ENCODE measurements around the gene RAB44. TPM values are rescaled to one million over a fixed set of nuclear protein-coding genes. Genes with fewer than 3 reads are reported as not detected.
"Not testable (repeated sequence)": the region's sequence is repeated elsewhere in the genome, so short reads cannot be mapped to it uniquely, and the experiment has no call there.

RAB44 gene
- total and polyA plus RNA-seq, 2 of the 13 experiments (the other 11 are each of a cell fraction or from before 2014, with no cell fraction given) = not detected

DNA sequence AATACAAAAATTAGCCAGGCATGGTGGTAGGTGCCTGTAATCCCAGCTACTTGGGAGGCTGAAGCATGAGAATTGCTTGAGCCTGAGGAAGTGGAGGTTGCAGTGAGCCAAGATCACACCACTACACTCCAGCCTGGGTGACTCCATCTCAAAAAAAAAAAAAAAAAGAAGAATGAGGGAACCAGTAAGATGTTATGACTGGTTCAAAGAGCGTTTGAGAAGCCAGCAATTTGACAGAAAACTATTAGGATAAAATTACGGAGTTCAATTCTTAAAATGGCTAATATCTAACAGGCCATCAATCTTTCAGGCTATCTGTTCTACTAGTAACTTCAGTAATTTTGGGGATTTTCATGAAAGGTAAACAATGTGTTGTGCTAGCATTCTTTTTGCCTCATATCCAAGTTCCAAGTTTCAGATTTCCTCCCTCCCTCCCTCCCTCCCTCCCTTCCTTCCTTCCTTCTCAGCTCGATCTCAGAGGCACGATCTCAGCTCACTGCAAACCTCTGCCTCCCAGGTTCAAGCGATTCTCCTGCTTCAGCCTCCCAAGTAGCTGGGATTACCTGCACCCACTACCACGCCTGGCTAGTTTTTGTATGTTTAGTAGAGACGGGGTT lies 7.4 kb downstream of the RAB44 start:
- POLR2A ChIA-PET = interaction anchor here (0.6 kb wide), 1 partner anchor 71 kb away, joined by 3 read pairs; no protein-coding TSS in a partner anchor

DNA sequence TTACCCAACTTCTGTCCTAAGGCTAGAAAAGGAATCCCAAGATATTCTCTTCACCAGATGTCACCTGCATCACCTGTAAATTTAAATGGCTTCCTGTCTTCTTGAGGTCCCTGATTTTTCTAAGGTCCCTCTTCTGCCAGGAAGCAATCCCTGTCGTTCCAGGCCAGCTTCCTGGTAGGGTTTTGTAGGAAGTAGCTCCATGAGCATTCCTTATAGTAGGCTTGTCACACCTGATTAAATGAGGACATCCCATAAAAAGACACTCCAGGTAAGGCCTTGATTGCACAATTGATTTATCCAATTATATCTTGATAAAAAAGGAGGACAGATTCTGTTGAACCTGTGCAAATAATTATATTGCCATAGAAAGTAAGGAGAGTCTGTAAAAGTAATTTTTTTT lies 8.7 kb downstream of the RAB44 start:
- FAIRE-seq = no peak
- no peak for DNase-seq (ENCODE audit: low spot score)
- Histone ChIP-seq H3K79me2 (ENCODE audit: insufficient read depth, low read length) (no peaks in the 10 kb centered on the region), H3K4me3 (replicated peaks in 1 of 3; ENCODE audit: insufficient read depth in 1 of 3, low read depth in 2 of 3, low read length in 3 of 3) (no peak overlapping the region), H3K9ac (ENCODE audit: insufficient read depth, low read depth, low read length) (no peak overlapping the region), H4K20me1 (ENCODE audit: insufficient read depth, low read length) (no peaks in the 10 kb centered on the region), H3K9me3 (ENCODE audit: low read length) (no peaks in the 10 kb centered on the region), H3K36me3 (replicated peaks in 1 of 2; ENCODE audit: control insufficient read depth in 1 of 2, insufficient read depth in 2 of 2, low read length in 2 of 2) (no peaks in the 10 kb centered on the region), H3K27me3 (ENCODE audit: control insufficient read depth in 1 of 2, insufficient read depth in 2 of 2, low read length in 2 of 2) (peaks cover 9 to 37% of the 10 kb centered on the region in 2 experiments; a peak in 4 of 5 replicates), H3K4me1 (ENCODE audit: insufficient read depth, low read length) (no peaks in the 10 kb centered on the region), H2AFZ (ENCODE audit: low read length) (no peak overlapping the region), H3K4me2 (ENCODE audit: low read depth, low read length) (no peak overlapping the region), H3K27ac (ENCODE audit: extremely low read length, insufficient read depth, low read length) (no peak overlapping the region)
- CTCF ChIA-PET (ENCODE audit: low intra/inter-chr PET ratio, low total read pairs) = no interaction called here
- intact Hi-C loops (cut with micrococcal nuclease; ENCODE audit: unreplicated experiment) (no loop called here), in situ Hi-C loops (cut with HindIII; ENCODE audit: extremely low pct_ligation_motif_present, low pct_unique_long_range_greater_than_20kb) (no loop called here)
- TF ChIP-seq, protein P1, sequence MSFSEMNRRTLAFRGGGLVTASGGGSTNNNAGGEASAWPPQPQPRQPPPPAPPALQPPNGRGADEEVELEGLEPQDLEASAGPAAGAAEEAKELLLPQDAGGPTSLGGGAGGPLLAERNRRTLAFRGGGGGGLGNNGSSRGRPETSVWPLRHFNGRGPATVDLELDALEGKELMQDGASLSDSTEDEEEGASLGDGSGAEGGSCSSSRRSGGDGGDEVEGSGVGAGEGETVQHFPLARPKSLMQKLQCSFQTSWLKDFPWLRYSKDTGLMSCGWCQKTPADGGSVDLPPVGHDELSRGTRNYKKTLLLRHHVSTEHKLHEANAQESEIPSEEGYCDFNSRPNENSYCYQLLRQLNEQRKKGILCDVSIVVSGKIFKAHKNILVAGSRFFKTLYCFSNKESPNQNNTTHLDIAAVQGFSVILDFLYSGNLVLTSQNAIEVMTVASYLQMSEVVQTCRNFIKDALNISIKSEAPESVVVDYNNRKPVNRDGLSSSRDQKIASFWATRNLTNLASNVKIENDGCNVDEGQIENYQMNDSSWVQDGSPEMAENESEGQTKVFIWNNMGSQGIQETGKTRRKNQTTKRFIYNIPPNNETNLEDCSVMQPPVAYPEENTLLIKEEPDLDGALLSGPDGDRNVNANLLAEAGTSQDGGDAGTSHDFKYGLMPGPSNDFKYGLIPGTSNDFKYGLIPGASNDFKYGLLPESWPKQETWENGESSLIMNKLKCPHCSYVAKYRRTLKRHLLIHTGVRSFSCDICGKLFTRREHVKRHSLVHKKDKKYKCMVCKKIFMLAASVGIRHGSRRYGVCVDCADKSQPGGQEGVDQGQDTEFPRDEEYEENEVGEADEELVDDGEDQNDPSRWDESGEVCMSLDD (CRISPR knock-in tag; IDR thresholded peaks at IDR 0.05; ENCODE audit: borderline replicate concordance) = no peak
- TF ChIP-seq, protein P2, sequence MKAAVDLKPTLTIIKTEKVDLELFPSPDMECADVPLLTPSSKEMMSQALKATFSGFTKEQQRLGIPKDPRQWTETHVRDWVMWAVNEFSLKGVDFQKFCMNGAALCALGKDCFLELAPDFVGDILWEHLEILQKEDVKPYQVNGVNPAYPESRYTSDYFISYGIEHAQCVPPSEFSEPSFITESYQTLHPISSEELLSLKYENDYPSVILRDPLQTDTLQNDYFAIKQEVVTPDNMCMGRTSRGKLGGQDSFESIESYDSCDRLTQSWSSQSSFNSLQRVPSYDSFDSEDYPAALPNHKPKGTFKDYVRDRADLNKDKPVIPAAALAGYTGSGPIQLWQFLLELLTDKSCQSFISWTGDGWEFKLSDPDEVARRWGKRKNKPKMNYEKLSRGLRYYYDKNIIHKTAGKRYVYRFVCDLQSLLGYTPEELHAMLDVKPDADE (CRISPR knock-in tag; IDR thresholded peaks at IDR 0.05) = no peak
- no peak for TF ChIP-seq NFKB2 (CRISPR knock-in tag; IDR thresholded peaks at IDR 0.05; ENCODE audit: borderline replicate concordance)
- TF ChIP-seq EP300 (IDR thresholded peaks at IDR 0.05; ENCODE audit: low read depth in 2 of 2, low read length in 2 of 2) = no peak
- no peak for TF ChIP-seq EP300 (CRISPR knock-in tag; IDR thresholded peaks at IDR 0.05; ENCODE audit: borderline replicate concordance)
- peak; percentile 46; the same call in 1 of the 2 replicates for TF ChIP-seq CEBPB (IDR thresholded peaks at IDR 0.05; ENCODE audit: borderline replicate concordance, low read depth, low read length)
- no peak for TF ChIP-seq ZNF460 (CRISPR knock-in tag; IDR thresholded peaks at IDR 0.05; ENCODE audit: borderline replicate concordance)
- TF ChIP-seq, protein P3, sequence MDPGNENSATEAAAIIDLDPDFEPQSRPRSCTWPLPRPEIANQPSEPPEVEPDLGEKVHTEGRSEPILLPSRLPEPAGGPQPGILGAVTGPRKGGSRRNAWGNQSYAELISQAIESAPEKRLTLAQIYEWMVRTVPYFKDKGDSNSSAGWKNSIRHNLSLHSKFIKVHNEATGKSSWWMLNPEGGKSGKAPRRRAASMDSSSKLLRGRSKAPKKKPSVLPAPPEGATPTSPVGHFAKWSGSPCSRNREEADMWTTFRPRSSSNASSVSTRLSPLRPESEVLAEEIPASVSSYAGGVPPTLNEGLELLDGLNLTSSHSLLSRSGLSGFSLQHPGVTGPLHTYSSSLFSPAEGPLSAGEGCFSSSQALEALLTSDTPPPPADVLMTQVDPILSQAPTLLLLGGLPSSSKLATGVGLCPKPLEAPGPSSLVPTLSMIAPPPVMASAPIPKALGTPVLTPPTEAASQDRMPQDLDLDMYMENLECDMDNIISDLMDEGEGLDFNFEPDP (CRISPR knock-in tag; conservative IDR thresholded peaks at IDR 0.05) = no peak
- 10% methylated on average over 1 of the region's 1 CpG for WGBS (ENCODE audit: low lambda C conversion rate)
- ATAC-seq = no peak
- POLR2A ChIA-PET = no interaction called here
- BruUV-seq (replicated peaks) = no TSS peak

More for the DNA sequence above, 7.4 kb downstream of the RAB44 start:
- H4K20me1 ChIP-seq (ENCODE audit: insufficient read depth, low read length); intact Hi-C loops (cut with micrococcal nuclease; ENCODE audit: unreplicated experiment); H3K4me2 ChIP-seq (ENCODE audit: low read depth, low read length); ATAC-seq; H3K27ac ChIP-seq (ENCODE audit: extremely low read length, insufficient read depth, low read length); H3K4me1 ChIP-seq (ENCODE audit: insufficient read depth, low read length); H3K4me3 ChIP-seq (replicated peaks in 1 of 3; ENCODE audit: insufficient read depth in 1 of 3, low read depth in 2 of 3, low read length in 3 of 3); H3K36me3 ChIP-seq (replicated peaks in 1 of 2; ENCODE audit: control insufficient read depth in 1 of 2, insufficient read depth in 2 of 2, low read length in 2 of 2); DNase-seq (ENCODE audit: low spot score); CTCF ChIA-PET (ENCODE audit: low intra/inter-chr PET ratio, low total read pairs); H3K9me3 ChIP-seq (ENCODE audit: low read length); H2AFZ ChIP-seq (ENCODE audit: low read length); H3K9ac ChIP-seq (ENCODE audit: insufficient read depth, low read depth, low read length); BruUV-seq (replicated peaks); H3K79me2 ChIP-seq (ENCODE audit: insufficient read depth, low read length); FAIRE-seq; in situ Hi-C loops (cut with HindIII; ENCODE audit: extremely low pct_ligation_motif_present, low pct_unique_long_range_greater_than_20kb): not testable (repeated sequence)
- peak; percentile 66 for TF ChIP-seq HNRNPK (IDR thresholded peaks at IDR 0.05; ENCODE audit: low read depth, low read length, poor library complexity, severe bottlenecking)
- peaks cover 10 to 40% of the 10 kb centered on the region in 2 experiments; a peak in 4 of 5 replicates for H3K27me3 ChIP-seq (ENCODE audit: control insufficient read depth in 1 of 2, insufficient read depth in 2 of 2, low read length in 2 of 2)
- WGBS (ENCODE audit: low lambda C conversion rate) = 26% methylated on average over 7 of the region's 7 CpGs
